ENCODE measurements around the gene ZAP70.

DNA sequence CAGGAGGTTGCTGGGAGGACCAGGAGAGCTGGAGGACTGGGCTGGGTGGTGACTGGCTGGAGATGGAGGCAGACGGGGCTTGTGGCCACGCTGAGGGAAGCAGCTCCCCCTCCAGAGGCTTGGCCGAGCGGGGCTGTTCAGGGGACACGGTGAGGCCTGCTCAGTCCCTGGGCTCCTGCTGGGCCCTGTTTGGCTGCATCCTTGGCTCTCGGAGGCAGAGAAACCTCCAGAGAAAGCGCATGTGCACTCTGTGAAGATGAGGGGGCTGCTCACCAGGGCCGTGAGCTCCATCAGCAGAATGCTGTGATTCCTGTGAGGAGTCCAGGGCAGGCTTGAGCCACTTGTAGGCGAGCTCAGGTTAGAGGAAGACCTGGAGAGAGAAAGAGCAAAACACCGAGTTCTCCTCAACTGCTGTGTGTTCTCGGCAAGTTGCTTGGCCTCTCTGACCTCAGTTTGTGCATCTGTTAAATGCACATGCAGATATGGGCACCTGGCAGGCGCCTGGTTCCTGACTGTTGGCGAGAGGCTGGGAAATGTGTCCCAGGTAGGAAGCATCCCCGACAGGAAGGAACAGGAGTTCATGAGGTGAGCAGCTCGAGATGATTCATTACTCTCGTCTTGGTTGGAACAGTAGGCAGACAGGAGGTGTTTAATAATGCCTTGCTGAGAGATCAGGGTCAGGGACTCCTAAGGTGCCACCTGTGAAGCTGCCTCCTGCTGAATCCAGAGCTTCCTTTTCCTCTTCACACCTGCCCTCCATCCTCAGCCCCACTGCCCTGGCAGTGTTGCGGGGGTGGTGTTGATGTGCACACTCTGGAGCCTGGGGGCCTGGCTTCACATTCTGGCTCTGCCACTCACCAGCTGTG lies 941 bp downstream of the ZAP70 start:
- TF ChIP-seq, protein P1, sequence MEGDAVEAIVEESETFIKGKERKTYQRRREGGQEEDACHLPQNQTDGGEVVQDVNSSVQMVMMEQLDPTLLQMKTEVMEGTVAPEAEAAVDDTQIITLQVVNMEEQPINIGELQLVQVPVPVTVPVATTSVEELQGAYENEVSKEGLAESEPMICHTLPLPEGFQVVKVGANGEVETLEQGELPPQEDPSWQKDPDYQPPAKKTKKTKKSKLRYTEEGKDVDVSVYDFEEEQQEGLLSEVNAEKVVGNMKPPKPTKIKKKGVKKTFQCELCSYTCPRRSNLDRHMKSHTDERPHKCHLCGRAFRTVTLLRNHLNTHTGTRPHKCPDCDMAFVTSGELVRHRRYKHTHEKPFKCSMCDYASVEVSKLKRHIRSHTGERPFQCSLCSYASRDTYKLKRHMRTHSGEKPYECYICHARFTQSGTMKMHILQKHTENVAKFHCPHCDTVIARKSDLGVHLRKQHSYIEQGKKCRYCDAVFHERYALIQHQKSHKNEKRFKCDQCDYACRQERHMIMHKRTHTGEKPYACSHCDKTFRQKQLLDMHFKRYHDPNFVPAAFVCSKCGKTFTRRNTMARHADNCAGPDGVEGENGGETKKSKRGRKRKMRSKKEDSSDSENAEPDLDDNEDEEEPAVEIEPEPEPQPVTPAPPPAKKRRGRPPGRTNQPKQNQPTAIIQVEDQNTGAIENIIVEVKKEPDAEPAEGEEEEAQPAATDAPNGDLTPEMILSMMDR (IDR thresholded peaks at IDR 0.05) = no peak
- TF ChIP-seq, protein P2, sequence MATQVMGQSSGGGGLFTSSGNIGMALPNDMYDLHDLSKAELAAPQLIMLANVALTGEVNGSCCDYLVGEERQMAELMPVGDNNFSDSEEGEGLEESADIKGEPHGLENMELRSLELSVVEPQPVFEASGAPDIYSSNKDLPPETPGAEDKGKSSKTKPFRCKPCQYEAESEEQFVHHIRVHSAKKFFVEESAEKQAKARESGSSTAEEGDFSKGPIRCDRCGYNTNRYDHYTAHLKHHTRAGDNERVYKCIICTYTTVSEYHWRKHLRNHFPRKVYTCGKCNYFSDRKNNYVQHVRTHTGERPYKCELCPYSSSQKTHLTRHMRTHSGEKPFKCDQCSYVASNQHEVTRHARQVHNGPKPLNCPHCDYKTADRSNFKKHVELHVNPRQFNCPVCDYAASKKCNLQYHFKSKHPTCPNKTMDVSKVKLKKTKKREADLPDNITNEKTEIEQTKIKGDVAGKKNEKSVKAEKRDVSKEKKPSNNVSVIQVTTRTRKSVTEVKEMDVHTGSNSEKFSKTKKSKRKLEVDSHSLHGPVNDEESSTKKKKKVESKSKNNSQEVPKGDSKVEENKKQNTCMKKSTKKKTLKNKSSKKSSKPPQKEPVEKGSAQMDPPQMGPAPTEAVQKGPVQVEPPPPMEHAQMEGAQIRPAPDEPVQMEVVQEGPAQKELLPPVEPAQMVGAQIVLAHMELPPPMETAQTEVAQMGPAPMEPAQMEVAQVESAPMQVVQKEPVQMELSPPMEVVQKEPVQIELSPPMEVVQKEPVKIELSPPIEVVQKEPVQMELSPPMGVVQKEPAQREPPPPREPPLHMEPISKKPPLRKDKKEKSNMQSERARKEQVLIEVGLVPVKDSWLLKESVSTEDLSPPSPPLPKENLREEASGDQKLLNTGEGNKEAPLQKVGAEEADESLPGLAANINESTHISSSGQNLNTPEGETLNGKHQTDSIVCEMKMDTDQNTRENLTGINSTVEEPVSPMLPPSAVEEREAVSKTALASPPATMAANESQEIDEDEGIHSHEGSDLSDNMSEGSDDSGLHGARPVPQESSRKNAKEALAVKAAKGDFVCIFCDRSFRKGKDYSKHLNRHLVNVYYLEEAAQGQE (IDR thresholded peaks at IDR 0.05; ENCODE audit: insufficient read depth in 1 of 2, low read depth in 2 of 2, low read length in 1 of 2) = no peak
- TF ChIP-seq POLR2AphosphoS5 (IDR thresholded peaks at IDR 0.05; ENCODE audit: low read depth, low read length) (no peak), TCF7L2 (IDR thresholded peaks at IDR 0.05; ENCODE audit: low read depth, low read length) (no peak)
